Tibial nerve (tissue), 4 donors: ENCODE results near the gene PMF1. TPM values are rescaled to one million over a fixed set of nuclear protein-coding genes. Genes with fewer than 3 reads are reported as not detected.

Source experiments
- DNase-seq, 2 donors: peaks; one replicate each; pipeline ENCODE4 v3.0.0-alpha.2; 2019; ENCODE audit warnings: low spot score in 2 of 2
- H3K27ac ChIP-seq, 4 donors: fragments of 200-600 bp; sonication (generic) in 3 of 4; one replicate each; pipeline ENCODE4 v1.5.1; 2017 to 2019; ENCODE audit warnings: mild to moderate bottlenecking in 1 of 4
- H3K27me3 ChIP-seq, 2 donors: fragments of 200-600 bp; sonication (generic) in 1 of 2; one replicate each; pipeline versions ENCODE4 v1.5.1 to v1.6.0; 2017 to 2019
- H3K36me3 ChIP-seq, 3 donors: fragments of 200-600 bp; sonication (generic); one replicate each; pipeline ENCODE4 v1.5.1; 2018 to 2019
- H3K4me1 ChIP-seq, 4 donors: fragments of 200-600 bp; sonication (generic) in 3 of 4; one replicate each; pipeline ENCODE4 v1.5.1; 2017 to 2019
- H3K4me3 ChIP-seq, 4 donors: fragments of 200-600 bp; sonication (generic) in 3 of 4; one replicate each; pipeline ENCODE4 v1.5.1; 2017 to 2019; ENCODE audit warnings: mild to moderate bottlenecking in 1 of 4, moderate library complexity in 1 of 4
- H3K9me3 ChIP-seq, 4 donors: fragments of 200-600 bp; sonication (generic) in 3 of 4; one replicate each; pipeline ENCODE4 v1.5.1; 2017 to 2019
- EP300 ChIP-seq, 2 donors: sonication (generic); formaldehyde crosslinking; IDR thresholded peaks; one replicate each; pipeline ENCODE4 v1.6.1; 2017; ENCODE audit warnings: antibody characterized with exemption in 2 of 2, mild to moderate bottlenecking in 1 of 2
- POLR2A ChIP-seq, 2 donors: fragments of 450-650 bp; IDR thresholded peaks; one replicate each; pipeline ENCODE4 v1.6.1; 2017; ENCODE audit warnings: antibody characterized with exemption in 2 of 2, mild to moderate bottlenecking in 2 of 2, moderate library complexity in 2 of 2
- WGBS, 2 donors: methylation state at CpG; one replicate each; pipeline ENCODE4 v1.1.5; 2018; 5-methylcytosine and 5-hydroxymethylcytosine counted together
- total RNA-seq, 4 donors: library from RNA; depleted of rRNA; stranded (reverse); fragments of >200 nt; gene quantifications; one replicate each; pipeline ENCODE4 v1.1.0, GENCODE V29; 2016
- TF ChIP-seq, protein P1 (sequence below), 5 experiments: fragments of 200-600 bp in 3 of 5; fragments of 450-650 bp in 2 of 5; sonication (generic) in 3 of 5; IDR thresholded peaks; one replicate each; pipeline ENCODE4 v1.5.1; 2016 to 2019; ENCODE audit warnings: antibody characterized with exemption in 5 of 5, mild to moderate bottlenecking in 3 of 5, moderate library complexity in 2 of 5

PMF1 gene
- total RNA-seq, result 10 to 100 TPM; 41.7 to 67.1 (median 49.1) TPM

DNA sequence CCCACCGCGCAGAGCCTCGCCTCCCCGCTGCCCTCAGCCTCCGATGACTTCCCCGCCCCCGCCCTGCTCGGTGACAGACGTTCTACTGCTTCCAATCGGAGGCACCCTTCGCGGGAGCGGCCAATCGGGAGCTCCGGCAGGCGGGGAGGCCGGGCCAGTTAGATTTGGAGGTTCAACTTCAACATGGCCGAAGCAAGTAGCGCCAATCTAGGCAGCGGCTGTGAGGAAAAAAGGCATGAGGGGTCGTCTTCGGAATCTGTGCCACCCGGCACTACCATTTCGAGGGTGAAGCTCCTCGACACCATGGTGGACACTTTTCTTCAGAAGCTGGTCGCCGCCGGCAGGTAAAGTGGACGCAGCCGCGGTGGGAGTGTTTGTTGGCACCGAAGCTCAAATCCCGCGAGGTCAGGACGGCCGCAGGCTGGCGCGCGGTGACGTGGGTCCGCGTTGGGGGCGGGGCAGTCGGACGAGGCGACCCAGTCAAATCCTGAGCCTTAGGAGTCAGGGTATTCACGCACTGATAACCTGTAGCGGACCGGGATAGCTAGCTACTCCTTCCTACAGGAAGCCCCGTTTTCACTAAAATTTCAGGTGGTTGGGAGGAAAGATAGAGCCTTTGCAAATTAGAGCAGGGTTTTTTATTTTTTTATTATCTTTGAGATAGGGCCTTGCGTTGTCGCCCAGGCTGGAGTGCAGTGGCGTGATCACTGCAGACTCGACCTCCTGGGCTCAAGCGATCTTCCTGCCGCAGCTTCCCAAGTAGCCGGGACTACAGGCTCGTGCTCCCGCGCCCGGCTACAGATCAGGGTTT lies at the start of gene PMF1:
Gene PMF1 (plus strand): TSS at position 175 of the 811 bp plus-strand sequence. CDS start 9 bp downstream, at position 184.
- DNase-seq, result peak; percentile 93 to 95
- H3K9me3 ChIP-seq, result no peaks in the 10 kb centered on the region
- H3K4me3 ChIP-seq, result peak within 1 kb of the TSS; percentile 65 to 73 (median 71)
- H3K4me1 ChIP-seq, result peaks cover 0 to 40% (median 14%) of the 10 kb centered on the region in 4 donors
- 0% methylated on average over 52 to 55 of the region's 61 CpGs for WGBS, 2 donors
- no peaks in the 10 kb centered on the region for H3K27me3 ChIP-seq
- TF ChIP-seq EP300 (IDR thresholded peaks at IDR 0.05) (peak; percentile 87 to 97), POLR2A (IDR thresholded peaks at IDR 0.05) (peak; percentile 17 to 73)
- TF ChIP-seq, protein P1, sequence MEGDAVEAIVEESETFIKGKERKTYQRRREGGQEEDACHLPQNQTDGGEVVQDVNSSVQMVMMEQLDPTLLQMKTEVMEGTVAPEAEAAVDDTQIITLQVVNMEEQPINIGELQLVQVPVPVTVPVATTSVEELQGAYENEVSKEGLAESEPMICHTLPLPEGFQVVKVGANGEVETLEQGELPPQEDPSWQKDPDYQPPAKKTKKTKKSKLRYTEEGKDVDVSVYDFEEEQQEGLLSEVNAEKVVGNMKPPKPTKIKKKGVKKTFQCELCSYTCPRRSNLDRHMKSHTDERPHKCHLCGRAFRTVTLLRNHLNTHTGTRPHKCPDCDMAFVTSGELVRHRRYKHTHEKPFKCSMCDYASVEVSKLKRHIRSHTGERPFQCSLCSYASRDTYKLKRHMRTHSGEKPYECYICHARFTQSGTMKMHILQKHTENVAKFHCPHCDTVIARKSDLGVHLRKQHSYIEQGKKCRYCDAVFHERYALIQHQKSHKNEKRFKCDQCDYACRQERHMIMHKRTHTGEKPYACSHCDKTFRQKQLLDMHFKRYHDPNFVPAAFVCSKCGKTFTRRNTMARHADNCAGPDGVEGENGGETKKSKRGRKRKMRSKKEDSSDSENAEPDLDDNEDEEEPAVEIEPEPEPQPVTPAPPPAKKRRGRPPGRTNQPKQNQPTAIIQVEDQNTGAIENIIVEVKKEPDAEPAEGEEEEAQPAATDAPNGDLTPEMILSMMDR (IDR thresholded peaks at IDR 0.05), result peak in 2 of 5 experiments; percentile 37 to 50
- H3K36me3 ChIP-seq, result peaks cover 0 to 40% (median 0%) of the 10 kb centered on the region in 3 donors
- peak within 1 kb of the TSS; percentile 93 to 99 (median 96) for H3K27ac ChIP-seq

DNA sequence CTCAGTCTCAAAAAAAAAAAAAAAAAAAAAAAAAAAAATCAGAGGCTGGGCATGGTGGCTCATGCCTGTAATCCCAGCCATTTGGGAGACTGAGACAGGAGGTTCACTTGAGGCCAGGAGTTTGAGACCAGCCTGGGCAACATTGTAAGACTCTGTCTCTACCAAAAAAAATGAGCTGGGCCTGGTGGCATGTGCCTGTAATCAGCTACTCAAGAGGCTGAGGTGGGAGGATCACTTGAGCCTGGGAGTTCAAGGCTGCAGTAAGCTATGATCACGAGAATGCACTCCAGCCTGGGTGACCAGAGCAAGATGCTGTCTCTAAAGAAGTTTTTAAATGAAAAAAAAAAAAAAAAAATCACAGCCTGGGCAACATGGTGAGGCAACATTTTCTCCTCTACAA lies 49.1 kb upstream of the PMF1 start:
- TF ChIP-seq, protein P1 (IDR thresholded peaks at IDR 0.05), result no peak
- TF ChIP-seq POLR2A (IDR thresholded peaks at IDR 0.05), result no peak
- no peak for TF ChIP-seq EP300 (IDR thresholded peaks at IDR 0.05)
- Histone ChIP-seq H3K27ac (no peak overlapping the region), H3K4me1 (peaks cover 0 to 28% (median 2%) of the 10 kb centered on the region in 4 donors), H3K9me3 (no peaks in the 10 kb centered on the region), H3K4me3 (no peak overlapping the region), H3K36me3 (no peaks in the 10 kb centered on the region), H3K27me3 (no peaks in the 10 kb centered on the region)
- DNase-seq, result no peak
- 82 to 89% methylated on average over 1 of the region's 1 CpG for WGBS, 2 donors

GRCh38 chr1:156164125-156164831 lies 48.5 kb upstream of the PMF1 start:
- TF ChIP-seq POLR2A (IDR thresholded peaks at IDR 0.05), result no peak
- TF ChIP-seq EP300 (IDR thresholded peaks at IDR 0.05), result no peak
- TF ChIP-seq, protein P1 (IDR thresholded peaks at IDR 0.05), result no peak
- Histone ChIP-seq H3K4me3 (no peak overlapping the region), H3K9me3 (no peaks in the 10 kb centered on the region), H3K4me1 (peaks cover 0 to 28% (median 2%) of the 10 kb centered on the region in 4 donors), H3K27ac (no peak overlapping the region), H3K36me3 (no peaks in the 10 kb centered on the region), H3K27me3 (no peaks in the 10 kb centered on the region)
- 61 to 71% methylated on average over 6 of the region's 6 CpGs for WGBS, 2 donors
- no peak for DNase-seq

DNA sequence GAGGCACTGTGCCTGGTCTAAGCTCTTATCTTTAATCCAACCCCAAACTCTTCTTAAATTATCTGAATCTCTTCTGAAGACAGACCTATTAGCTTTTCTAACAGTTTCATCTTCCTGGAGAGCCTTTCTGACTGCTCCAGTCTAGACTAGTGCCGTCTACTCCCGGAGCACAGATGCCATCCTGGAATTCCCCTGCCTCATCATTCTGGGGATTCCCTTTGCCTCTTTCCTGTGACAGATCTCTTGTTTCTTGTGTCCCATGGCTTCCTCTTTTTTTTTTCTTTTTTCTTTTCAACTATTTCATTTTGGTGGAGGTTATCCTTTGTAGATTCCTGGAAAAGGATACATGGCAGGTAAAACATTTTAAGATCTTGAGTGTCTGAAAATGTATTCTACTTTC lies 47.7 kb upstream of the PMF1 start:
- DNase-seq, result no peak
- Histone ChIP-seq H3K4me3 (no peak overlapping the region), H3K27me3 (no peaks in the 10 kb centered on the region), H3K4me1 (peaks cover 0 to 25% (median under 1%) of the 10 kb centered on the region in 4 donors), H3K36me3 (no peaks in the 10 kb centered on the region), H3K9me3 (no peaks in the 10 kb centered on the region), H3K27ac (no peak overlapping the region)
- 63 to 64% methylated on average over 2 of the region's 2 CpGs for WGBS, 2 donors
- TF ChIP-seq EP300 (IDR thresholded peaks at IDR 0.05) (no peak), POLR2A (IDR thresholded peaks at IDR 0.05) (no peak)
- TF ChIP-seq, protein P1 (IDR thresholded peaks at IDR 0.05), result no peak

DNA sequence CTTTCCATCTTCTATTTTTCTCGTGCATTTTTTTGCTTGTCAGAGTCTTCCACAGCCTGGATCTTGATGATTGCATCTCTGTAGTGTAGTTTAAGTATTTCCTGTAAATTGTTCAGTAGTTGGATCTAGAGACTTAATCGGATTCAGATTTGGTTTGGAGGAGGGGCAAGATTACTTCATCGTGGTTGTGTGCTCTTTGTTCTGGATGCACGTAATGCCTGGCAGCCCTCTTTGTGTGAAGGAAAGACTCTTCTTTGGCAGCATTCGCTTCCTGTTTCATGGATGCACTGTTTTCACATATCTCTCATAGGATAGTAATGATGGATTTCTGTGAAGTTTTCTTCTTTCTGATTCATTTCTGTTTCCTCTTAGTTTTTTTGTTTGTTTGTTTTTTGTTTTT lies 45.3 kb upstream of the PMF1 start:
- Histone ChIP-seq H3K27ac (no peak overlapping the region), H3K36me3 (no peaks in the 10 kb centered on the region), H3K4me1 (peaks cover 0 to 2% (median 0%) of the 10 kb centered on the region in 4 donors), H3K4me3 (no peak overlapping the region), H3K27me3 (no peaks in the 10 kb centered on the region), H3K9me3 (no peaks in the 10 kb centered on the region)
- WGBS, 2 donors, result 61 to 68% methylated on average over 5 of the region's 5 CpGs
- TF ChIP-seq EP300 (IDR thresholded peaks at IDR 0.05) (no peak), POLR2A (IDR thresholded peaks at IDR 0.05) (no peak)
- TF ChIP-seq, protein P1 (IDR thresholded peaks at IDR 0.05), result no peak
- DNase-seq, result no peak
